NCI-H226 (cell line): ENCODE data around the gene RIPOR3.

Source experiments
- DNase-seq: peaks from one replicate; pipeline ENCODE4 v3.0.0-alpha.2; 2015

The RIPOR3 gene

DNA sequence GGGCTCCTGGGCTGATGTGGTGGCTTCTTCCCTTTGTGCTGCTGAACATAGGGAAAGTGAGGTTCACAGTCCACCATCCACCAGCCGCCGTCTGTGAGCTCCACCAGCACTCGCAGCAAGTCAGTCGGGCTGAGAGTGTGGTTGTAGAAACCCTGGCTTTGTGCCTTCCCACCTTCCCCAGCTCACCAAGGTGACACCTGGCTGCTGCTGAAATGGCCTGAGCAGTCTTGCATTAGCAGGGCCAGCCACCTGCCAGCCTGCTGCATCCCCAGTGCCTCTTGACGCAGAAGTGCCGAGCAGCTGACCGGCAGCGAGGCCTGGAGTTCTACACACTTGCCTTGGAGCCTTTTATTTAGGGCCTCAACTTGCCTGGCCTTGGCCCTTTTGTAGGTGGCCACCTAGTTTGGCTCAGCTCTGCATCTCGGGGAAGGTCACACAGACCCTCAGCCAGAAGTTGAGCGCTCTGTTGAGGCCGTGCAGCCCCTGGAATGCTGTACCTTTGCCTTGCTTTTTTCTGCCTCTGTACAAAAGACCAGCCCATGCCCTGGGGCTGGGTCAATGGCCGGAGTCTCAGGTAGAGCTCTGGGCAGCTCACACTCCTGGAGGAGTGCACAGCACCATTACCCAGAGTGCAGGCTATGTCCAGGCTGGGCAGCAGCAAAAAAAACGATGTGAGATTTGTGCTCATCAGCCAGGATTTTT lies 104.7 kb downstream of the RIPOR3 start:
- DNase-seq = no peak

DNA sequence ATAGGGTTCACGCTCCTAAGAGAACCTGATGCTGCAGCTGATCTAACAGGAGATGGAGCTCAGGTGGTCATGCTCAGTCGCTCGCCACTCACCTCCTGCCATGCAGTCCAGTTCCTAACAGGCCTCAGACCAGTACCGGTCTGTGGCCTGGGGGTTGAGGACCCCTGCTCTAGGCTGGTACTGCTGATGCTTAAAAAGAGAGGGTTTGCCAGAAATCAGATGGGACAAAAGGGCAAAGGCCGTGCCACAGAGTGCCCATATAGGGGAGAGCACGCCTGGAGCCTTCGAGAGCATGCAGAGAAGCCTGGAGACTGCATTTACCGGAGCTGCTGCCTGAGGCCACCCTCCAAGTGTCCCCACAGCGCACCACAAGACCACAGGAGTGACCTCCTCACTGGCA lies 105.7 kb downstream of the RIPOR3 start:
- DNase-seq = no peak

DNA sequence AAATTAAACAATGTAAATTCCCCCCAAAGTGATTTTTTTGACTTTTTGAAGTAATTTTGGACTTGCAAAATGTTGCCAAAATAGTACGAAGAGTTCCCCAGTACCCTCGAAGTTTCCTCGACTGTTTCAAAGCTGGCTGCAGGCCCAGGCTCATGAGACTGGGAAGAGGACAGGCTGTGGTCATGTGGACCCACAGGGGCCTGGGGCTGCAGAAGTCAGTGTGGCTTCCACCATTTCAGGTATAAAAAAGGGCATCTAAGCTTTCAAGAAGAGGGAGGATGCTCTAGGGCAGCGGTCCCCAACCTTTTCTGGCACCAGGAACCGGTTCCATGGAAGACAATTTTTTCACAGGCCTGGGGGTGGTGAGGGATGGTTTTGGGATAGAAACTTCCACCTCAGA lies 106.1 kb downstream of the RIPOR3 start:
- no peak for DNase-seq

DNA sequence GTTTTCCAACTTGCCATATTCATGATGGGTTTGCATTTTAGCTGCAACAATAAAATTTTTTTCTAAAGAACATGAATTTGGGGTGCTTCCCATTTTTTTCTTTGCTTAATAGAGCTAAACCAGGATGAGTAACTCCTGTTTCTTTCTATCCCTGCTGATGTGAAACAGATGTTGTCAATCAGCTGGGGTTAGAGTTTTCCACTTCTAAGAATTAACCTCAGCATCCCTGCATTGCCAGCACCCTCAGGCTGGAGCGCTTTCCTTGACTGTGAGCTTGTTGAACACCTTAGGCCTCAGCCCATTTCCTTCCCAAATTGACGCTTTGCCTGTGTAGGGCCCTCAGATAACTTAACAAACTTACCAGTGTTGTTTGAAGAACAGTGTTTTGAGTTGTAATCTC lies 106.7 kb downstream of the RIPOR3 start:
- DNase-seq = no peak

DNA sequence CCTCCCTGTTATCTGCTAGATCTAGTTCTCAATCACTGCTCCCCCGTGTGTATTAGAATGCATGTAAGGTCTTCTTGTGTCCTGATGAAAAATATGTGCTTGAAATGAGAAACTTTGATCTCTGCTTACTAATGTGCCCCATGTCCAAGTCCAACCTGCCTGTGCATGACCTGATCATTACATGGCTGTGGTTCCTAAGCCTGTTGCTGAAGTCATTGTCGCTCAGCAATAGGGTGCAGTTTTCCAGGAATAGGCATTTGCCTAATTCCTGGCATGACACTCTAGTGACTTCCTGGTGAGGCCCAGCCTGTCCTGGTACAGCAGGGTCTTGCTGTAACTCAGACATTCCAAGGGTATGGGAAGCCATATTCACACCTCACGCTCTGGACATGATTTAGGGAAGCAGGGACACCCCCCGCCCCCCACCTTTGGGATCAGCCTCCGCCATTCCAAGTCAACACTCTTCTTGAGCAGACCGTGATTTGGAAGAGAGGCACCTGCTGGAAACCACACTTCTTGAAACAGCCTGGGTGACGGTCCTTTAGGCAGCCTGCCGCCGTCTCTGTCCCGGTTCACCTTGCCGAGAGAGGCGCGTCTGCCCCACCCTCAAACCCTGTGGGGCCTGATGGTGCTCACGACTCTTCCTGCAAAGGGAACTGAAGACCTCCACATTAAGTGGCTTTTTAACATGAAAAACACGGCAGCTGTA lies 107.7 kb downstream of the RIPOR3 start:
- DNase-seq = no peak

DNA sequence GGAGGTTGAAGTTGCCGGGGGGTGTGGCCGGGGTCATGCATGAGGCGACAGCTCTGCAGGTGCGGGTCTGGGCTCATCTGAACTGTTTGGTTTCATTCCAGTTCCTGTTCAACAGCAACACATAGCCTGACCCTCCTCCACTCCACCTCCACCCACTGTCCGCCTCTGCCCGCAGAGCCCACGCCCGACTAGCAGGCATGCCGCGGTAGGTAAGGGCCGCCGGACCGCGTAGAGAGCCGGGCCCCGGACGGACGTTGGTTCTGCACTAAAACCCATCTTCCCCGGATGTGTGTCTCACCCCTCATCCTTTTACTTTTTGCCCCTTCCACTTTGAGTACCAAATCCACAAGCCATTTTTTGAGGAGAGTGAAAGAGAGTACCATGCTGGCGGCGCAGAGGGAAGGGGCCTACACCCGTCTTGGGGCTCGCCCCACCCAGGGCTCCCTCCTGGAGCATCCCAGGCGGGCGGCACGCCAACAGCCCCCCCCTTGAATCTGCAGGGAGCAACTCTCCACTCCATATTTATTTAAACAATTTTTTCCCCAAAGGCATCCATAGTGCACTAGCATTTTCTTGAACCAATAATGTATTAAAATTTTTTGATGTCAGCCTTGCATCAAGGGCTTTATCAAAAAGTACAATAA lies 108.6 kb downstream of the RIPOR3 start:
- DNase-seq = no peak

DNA sequence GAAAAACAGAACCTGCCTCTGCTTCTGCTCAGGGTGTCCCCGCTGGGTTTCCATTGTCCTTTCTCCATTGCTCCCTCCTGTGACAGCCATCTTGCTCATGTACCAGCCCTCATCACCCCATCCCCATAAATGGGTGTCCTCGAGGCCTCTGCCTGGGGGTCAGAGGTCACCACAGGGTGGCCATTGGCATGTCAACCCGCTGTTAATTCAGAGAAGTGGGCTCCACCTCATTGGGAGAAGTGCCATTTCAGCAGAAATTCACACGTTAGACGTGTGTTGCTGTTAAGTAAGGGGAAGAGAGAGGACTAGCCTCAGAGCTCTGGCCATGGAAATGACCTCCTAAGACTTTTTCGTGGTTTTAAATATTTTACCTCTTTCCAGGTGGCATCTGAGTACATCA lies 109.2 kb downstream of the RIPOR3 start:
- DNase-seq = no peak

DNA sequence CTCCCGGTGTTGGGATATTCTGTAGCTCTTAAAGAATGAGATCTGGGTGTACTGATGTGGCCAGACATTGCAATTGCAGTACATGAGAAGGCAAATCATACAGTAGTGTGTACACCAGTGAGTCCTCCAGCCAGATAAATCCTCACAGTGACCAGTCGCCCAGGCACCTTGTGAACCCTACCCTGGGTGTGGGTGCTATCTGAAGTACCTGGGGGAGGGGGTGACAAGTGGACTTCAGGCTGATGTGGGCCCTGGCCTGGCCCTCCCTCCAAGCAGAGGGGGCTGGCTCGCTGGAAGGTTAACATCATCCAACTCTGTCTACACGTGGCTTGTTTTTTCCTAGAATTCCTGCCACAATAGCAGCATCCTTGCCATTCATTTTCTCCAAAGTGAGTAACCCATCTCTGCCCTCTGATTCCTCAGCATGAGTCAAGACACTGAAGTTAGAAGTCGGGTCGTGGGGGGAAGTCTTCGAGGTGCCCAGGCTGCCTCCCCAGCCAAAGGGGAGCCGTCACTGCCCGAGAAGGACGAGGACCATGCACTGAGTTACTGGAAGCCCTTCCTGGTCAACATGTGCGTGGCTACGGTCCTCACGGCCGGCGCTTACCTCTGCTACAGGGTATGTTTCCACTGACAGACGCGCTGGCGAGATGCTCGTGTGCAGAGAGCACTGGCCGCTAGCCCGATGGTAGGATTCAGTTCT lies 110.3 kb downstream of the RIPOR3 start:
- DNase-seq = no peak

DNA sequence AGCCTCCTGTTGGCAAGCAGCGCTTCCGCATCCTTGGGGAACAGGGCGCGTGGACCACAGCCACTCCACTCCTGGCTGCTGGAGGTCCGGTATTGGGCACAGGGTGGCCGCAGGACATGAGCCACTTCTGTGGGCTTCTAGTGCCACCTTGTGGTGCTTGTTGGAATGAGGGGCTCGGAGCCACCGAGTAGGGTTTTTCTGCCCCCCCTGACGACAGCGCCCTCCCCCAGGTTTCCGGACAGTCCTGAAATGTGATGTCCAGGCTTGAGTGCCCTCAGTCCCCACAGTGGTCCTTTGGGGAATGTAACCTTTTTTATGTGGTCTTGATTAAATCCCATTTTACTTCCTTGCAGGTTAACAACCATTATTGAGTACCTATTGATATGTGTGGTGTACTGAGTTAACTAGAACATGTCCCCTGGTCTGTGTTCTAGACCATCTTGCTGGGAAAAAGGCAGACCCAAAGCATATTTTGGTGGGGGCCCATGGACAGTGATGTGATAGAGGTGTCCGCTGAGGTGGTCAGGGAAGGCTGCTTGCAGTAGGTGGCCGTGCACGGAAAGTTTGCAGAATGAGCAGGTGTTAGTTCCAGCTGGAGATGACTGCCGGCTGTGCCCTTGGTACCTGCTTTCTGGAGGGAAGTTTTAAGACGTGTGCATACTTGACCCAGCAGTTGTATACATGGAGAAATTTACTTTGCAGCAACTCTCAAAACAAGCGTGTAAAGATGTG lies 111.2 kb downstream of the RIPOR3 start:
- no peak for DNase-seq

DNA sequence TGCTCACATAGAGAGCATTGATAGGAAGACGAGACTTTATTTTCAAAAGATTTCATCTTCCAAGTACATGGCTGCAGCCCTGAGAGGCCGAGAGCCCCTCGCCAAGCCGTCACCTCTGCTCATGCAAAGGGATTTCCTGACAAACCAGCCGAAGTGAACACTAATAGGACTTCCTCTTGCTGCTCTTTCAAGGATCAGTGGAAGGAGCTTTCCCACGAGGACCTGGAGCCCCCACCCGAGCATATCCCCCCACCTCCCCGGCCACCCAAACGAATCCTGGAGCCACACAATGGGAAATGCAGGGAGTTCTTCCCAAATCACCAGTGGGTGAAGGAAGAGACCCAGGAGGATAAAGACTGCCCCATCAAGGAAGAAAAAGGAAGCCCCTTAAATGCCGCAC lies 111.8 kb downstream of the RIPOR3 start:
- no peak for DNase-seq

DNA sequence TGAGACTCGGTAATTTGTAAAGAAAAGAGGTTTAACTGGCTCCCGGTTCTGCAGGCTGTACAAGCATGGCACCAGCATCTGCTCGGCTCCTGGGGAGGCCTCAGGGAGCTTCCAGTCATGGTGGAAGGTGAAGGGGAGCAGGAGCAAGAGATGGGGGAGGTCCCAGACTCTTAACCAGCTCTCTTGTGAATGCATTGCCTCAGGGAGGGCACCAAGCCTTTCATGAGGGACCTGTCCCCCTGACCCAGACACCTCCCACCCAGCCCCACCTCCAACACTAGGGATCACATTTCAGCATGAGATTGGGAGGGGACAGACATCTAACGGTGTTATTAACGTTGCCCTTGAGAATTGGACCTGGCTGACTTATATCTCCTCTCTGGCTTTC lies 112.6 kb downstream of the RIPOR3 start:
- DNase-seq = no peak

DNA sequence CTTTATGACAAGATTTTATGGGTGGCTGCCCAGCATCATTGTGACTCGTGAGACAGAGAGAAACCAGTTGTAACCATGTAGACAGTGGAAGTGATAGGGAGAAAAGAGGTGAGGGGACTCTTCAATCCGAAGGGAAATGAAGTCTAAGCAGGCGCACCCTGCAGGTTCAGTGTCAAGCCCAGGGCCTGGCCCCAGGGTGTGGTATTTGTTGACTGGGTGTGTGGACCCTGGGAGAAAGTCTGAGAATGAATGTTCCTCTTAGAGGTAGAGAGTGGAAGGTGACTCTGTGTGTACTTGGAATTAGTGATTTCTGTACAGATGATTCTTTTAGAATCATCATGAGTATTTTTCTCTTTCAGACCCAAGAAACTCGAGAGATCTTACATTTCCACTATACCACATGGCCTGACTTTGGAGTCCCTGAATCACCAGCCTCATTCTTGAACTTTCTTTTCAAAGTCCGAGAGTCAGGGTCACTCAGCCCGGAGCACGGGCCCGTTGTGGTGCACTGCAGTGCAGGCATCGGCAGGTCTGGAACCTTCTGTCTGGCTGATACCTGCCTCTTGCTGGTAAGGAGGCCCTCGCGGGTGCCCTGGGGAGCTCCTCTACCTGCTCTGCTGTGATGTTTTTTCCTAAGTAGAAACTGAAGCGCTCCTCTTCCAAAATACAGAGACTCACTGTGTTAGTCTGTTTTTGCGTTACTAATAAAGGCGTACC lies 113.1 kb downstream of the RIPOR3 start:
- DNase-seq = no peak

DNA sequence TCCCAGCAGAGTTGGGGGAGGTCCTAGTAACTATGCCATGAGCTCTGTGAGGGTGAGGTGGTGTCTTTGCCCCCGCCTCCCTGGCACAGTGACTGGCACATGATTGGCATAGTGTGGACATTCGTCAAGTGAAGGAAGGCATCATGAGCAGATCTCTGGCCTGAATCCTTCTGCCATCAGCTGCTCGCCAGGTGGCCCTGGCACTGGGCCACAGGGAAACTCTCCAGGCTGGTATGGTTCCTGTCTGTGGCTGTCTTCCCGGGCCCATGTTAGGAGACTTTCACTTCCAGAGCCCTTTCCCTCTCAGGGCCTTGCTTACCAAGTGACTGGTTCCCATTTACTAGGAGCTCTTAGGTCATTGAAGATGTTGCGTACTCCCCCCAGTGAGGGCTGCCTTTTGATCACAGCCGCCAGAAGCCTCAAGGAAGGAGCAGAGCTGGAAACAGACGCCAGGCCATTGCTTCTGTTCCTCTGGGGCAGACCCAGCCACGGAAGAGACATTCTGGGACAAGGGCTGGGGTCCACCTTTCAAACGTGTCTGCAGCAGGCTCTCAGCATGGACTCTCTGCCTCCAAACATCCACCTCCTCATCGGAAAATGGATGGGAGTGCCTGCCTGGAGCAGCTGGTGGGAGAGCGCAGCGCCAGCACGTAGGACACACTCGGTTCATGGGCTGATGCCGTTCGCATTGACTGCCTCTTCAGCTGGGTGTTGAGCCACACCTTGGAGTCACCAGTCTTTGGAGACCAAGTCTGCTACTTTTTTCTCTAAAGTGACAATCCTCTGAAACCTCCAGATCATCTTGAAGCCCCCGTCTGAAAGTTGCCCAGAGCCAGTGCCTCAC lies 113.9 kb downstream of the RIPOR3 start:
- DNase-seq = no peak

DNA sequence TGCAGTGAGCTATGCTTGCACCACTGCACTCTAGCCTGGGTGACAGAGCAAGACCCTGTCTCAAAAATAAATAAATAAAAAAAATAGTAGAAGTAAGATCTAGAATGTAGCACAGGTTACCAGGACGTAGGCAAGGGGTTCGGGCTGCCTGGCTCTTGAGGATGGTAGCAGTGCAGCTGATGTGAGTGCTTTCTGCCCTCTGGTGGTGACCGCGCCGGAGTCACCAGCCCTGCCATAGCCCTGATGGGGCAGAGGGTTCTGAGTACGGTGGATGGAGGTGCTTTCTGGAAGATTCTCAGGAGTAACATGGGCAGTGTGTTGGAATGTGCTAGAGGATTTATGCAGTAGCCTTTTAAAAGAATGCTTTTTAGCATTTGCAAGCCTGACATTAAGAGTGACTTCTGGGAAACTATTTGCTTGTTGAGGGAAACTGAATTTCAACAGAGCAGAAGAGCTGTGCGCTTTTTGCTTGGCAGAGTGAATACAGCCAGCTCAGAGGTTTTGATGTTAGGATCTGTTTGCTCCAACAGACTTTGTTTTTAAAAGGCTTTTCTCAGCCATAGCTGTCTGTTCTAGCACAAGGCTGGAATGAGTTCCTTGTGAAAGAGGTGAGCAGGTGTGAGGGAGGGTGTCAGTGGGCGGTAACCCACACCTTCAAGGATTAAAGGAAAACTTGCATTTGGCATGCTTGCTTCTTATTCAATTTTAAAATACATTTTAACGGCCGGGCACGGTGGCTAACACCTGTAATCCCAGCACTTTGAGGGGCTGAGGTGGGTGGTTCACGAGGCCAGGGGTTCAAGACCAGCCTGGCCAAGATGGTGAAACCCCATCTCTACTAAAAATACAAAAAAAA lies 115.2 kb downstream of the RIPOR3 start:
- no peak for DNase-seq

DNA sequence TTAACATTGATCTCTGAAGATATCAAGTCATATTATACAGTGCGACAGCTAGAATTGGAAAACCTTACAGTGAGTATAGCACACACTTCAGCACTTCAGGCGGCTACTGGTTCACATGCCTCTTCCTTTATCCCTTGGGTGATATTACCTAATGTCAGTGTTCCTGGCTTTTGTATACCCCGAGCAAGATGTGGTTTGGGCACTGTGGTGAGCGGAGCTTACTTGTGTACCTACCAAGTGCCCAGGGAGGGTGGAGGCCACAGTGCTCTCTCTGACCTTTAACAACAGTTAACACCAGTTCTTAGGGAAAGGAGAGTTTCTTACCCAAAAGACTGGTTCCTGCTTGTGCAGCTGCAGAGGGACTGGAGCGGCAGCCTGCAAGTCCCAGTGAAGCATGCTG lies 116.8 kb downstream of the RIPOR3 start:
- DNase-seq = no peak

DNA sequence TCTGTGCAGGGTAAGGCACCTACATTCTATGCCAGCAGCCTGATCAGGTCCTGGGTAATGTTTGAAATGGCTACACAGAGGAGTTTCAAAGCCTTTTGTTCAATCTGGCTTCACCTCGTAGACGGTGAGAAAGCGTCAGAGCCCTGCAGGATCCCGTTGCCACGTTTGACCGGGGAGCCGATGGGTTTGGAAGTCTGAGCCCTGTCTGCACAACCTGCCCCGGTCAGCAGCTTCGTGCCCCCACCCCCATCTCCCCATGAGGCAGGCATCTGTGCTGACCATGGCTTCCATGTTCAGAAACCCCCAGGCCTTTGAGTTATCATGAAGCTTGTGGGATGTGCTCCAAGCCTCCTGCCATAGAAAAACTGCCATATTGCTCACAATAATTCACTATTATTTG lies 117.2 kb downstream of the RIPOR3 start:
- no peak for DNase-seq

DNA sequence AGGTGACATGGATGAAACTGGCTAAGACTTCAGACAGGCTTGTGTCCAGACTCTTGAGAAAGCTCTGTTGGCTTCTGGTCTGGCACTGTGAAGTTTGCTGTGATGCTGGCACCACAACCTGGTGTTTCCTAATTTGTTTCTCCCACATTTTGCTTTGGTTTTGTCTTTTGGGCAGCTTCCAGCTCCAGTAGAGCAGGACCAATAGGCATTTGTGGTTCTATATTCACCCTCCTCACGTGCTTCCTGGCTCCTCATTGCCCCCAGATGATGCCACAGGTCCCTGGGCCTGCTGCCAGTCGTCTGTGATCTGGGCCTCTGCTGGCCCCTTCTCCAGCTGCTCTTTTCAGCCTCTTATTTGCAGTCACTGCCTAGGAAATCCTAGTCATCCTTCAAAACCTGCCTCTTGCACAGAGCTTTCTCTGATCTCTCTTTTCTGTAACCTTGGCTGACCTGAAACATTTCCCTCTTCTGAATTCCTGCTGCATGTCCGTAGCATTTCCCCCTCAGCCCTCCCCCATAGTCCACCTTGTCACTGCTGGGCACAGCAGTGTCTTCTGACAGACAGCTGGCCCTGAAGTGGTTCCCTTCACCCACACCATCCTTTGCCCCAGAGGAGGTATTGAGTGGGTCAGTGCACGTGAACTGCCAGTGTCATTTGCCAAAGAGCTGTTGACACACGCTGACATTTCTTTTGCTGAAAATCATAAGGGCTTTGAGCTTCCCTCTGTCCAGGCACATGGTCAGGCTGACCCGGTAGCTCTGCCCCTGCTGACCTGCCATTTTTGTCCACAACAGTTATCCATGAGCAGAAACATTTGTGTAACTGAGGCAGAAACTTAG lies 118.2 kb downstream of the RIPOR3 start:
- peak; percentile 41 for DNase-seq

DNA sequence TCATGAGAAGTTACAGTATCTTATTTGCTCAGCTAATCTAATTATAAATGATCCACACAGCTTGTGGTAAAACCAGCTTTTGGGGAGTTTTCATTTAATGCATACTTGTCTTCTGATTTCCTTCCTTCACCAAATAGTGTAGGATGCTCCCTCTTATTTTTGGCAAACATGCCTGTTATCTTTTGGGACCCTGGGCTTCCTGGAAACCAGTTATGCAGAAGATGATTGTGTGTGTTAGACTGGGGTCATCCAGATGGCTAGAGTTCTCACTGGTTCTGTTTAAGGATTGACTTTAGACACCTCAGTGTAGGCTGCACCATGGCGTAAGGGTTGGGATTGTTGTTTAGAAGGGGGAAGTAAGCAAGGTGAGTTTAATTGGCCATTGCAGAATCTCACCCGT lies 119.9 kb downstream of the RIPOR3 start:
- DNase-seq = no peak
